HEK293 (cell line): ENCODE results near the gene FDX2.
"Not testable (repeated sequence)": the region's sequence is repeated elsewhere in the genome, so short reads cannot be mapped to it uniquely, and the experiment has no call there.

Source experiments
- CTCF ChIA-PET: fragments of 350-600 bp; formaldehyde crosslinking; extraction: SDS; loops from one replicate; lab custom pipeline; 2021; ENCODE audit warnings: antibody characterized with exemption; lab: Yijun Ruan, JAX
- POLR2A ChIA-PET: fragments of 300-600 bp; formaldehyde crosslinking; extraction: SDS; loops from one replicate; lab custom pipeline; 2020; ENCODE audit warnings: antibody characterized with exemption, inconsistent platforms; lab: Yijun Ruan, JAX
- H3K27ac ChIP-seq: fragments of 200-500 bp; sonication (Bioruptor generic); 2 replicates; pipeline ENCODE4 v1.5.1; 2014; ENCODE audit warnings: low read depth, low read length, control low read depth, inconsistent platforms; ENCODE audit errors: extremely low read depth
- H3K36me3 ChIP-seq, 2 experiments: fragments of 200-500 bp in 1 of 2; sonication (Bioruptor generic) in 1 of 2; 1 replicate in 1 of 2; 2 replicates in 1 of 2; pipeline ENCODE4 v1.5.1; 2014 to 2017; ENCODE audit warnings: inconsistent platforms in 2 of 2, low read length in 2 of 2; ENCODE audit not compliant: control insufficient read depth in 2 of 2, insufficient read depth in 1 of 2
- H3K4me1 ChIP-seq: fragments of 200-500 bp; sonication (Bioruptor generic); 2 replicates; pipeline ENCODE4 v1.5.1; 2014; ENCODE audit warnings: mild to moderate bottlenecking, low read length, inconsistent platforms; ENCODE audit not compliant: control insufficient read depth, insufficient read depth
- H3K4me3 ChIP-seq: 2 replicates; pipeline ENCODE4 v1.5.1; 2011; ENCODE audit warnings: low read depth, mild to moderate bottlenecking, control low read depth, low read length, moderate library complexity
- H3K9me3 ChIP-seq: fragments of 200-500 bp; sonication (Bioruptor generic); 2 replicates; pipeline ENCODE4 v1.5.1; 2014; ENCODE audit warnings: low read depth, low read length, inconsistent platforms; ENCODE audit not compliant: control insufficient read depth, insufficient read depth
- BCL11A ChIP-seq: fragments of 450-650 bp; formaldehyde crosslinking; IDR thresholded peaks from 2 replicates; pipeline ENCODE4 v1.5.1; 2016; ENCODE audit warnings: low read depth, missing biosample characterization, missing genetic modification characterization
- EGR2 ChIP-seq: fragments of 450-650 bp; formaldehyde crosslinking; IDR thresholded peaks from 2 replicates; pipeline ENCODE4 v1.5.1; 2016; ENCODE audit warnings: low read depth, missing biosample characterization, missing genetic modification characterization
- GLIS1 ChIP-seq: fragments of 450-650 bp; formaldehyde crosslinking; IDR thresholded peaks from 2 replicates; pipeline ENCODE4 v1.5.1; 2016; ENCODE audit warnings: missing biosample characterization, missing genetic modification characterization
- GLIS2 ChIP-seq: fragments of 450-650 bp; formaldehyde crosslinking; IDR thresholded peaks from 2 replicates; pipeline ENCODE4 v1.5.1; 2016; ENCODE audit warnings: missing biosample characterization, missing genetic modification characterization
- KLF1 ChIP-seq: fragments of 450-650 bp; formaldehyde crosslinking; IDR thresholded peaks from 2 replicates; pipeline ENCODE4 v1.5.1; 2016; ENCODE audit warnings: missing biosample characterization, missing genetic modification characterization
- OVOL3 ChIP-seq: fragments of 450-650 bp; formaldehyde crosslinking; IDR thresholded peaks from 2 replicates; pipeline ENCODE4 v1.5.1; 2016; ENCODE audit warnings: missing biosample characterization, missing genetic modification characterization
- RBAK ChIP-seq: fragments of 450-650 bp; formaldehyde crosslinking; IDR thresholded peaks from 2 replicates; pipeline ENCODE4 v1.5.1; 2016; ENCODE audit warnings: missing biosample characterization, missing genetic modification characterization
- SETDB1 ChIP-seq: IDR thresholded peaks from one replicate; pipeline ENCODE4 v1.6.1; 2017; ENCODE audit warnings: mild to moderate bottlenecking, low read length, moderate library complexity, mixed read lengths; ENCODE audit not compliant: insufficient read length
- SP3 ChIP-seq: fragments of 450-650 bp; formaldehyde crosslinking; IDR thresholded peaks from 2 replicates; pipeline ENCODE4 v1.5.1; 2016; ENCODE audit warnings: missing biosample characterization, missing genetic modification characterization
- SP7 ChIP-seq: fragments of 450-650 bp; formaldehyde crosslinking; IDR thresholded peaks from 2 replicates; pipeline ENCODE4 v1.5.1; 2016; ENCODE audit warnings: missing biosample characterization, missing genetic modification characterization
- TRIM28 ChIP-seq: IDR thresholded peaks from 2 replicates; pipeline ENCODE4 v1.6.1; 2011; ENCODE audit warnings: low read length, control low read depth, borderline replicate concordance
- ZBTB48 ChIP-seq: fragments of 450-650 bp; formaldehyde crosslinking; IDR thresholded peaks from 2 replicates; pipeline ENCODE4 v1.5.1; 2016; ENCODE audit warnings: missing biosample characterization, missing genetic modification characterization
- ZBTB8A ChIP-seq: fragments of 450-650 bp; formaldehyde crosslinking; IDR thresholded peaks from 2 replicates; pipeline ENCODE4 v1.5.1; 2016; ENCODE audit warnings: missing biosample characterization, missing genetic modification characterization
- ZFHX2 ChIP-seq: fragments of 450-650 bp; formaldehyde crosslinking; conservative IDR thresholded peaks from 2 replicates; pipeline ENCODE4 v1.5.1; 2016; ENCODE audit warnings: missing biosample characterization, missing genetic modification characterization
- ZIC2 ChIP-seq: fragments of 450-650 bp; formaldehyde crosslinking; IDR thresholded peaks from 2 replicates; pipeline ENCODE4 v1.5.1; 2016; ENCODE audit warnings: missing biosample characterization, missing genetic modification characterization
- ZNF223 ChIP-seq: fragments of 450-650 bp; formaldehyde crosslinking; IDR thresholded peaks from 2 replicates; pipeline ENCODE4 v1.5.1; 2016; ENCODE audit warnings: missing biosample characterization, missing genetic modification characterization
- ZNF366 ChIP-seq: fragments of 450-650 bp; formaldehyde crosslinking; conservative IDR thresholded peaks from 2 replicates; pipeline ENCODE4 v1.5.1; 2016; ENCODE audit warnings: missing biosample characterization, missing genetic modification characterization
- ZNF600 ChIP-seq: fragments of 450-650 bp; formaldehyde crosslinking; IDR thresholded peaks from 2 replicates; pipeline ENCODE4 v1.5.1; 2016; ENCODE audit warnings: missing biosample characterization, missing genetic modification characterization
- ZNF624 ChIP-seq: fragments of 450-650 bp; formaldehyde crosslinking; IDR thresholded peaks from 2 replicates; pipeline ENCODE4 v1.5.1; 2017; ENCODE audit warnings: missing biosample characterization, missing genetic modification characterization
- ZNF626 ChIP-seq: fragments of 450-650 bp; sonication (Bioruptor Pico); formaldehyde crosslinking; IDR thresholded peaks from 2 replicates; pipeline ENCODE4 v1.5.1; 2018; ENCODE audit warnings: missing biosample characterization, missing genetic modification characterization, inconsistent platforms
- ZNF660 ChIP-seq: fragments of 450-650 bp; IDR thresholded peaks from 2 replicates; pipeline ENCODE4 v1.5.1; 2018; ENCODE audit warnings: missing biosample characterization, mild to moderate bottlenecking, missing genetic modification characterization
- TF ChIP-seq, protein P1 (sequence below): fragments of 450-650 bp; formaldehyde crosslinking; IDR thresholded peaks from 2 replicates; pipeline ENCODE4 v1.5.1; 2016; ENCODE audit warnings: missing biosample characterization, missing genetic modification characterization
- TF ChIP-seq, protein P2 (sequence below): fragments of 450-650 bp; formaldehyde crosslinking; IDR thresholded peaks from 2 replicates; pipeline ENCODE4 v1.5.1; 2016; ENCODE audit warnings: missing biosample characterization, missing genetic modification characterization
- TF ChIP-seq, protein P3 (sequence below): fragments of 450-650 bp; formaldehyde crosslinking; IDR thresholded peaks from 2 replicates; pipeline ENCODE4 v1.5.1; 2016; ENCODE audit warnings: missing biosample characterization, missing genetic modification characterization

FDX2 gene

DNA sequence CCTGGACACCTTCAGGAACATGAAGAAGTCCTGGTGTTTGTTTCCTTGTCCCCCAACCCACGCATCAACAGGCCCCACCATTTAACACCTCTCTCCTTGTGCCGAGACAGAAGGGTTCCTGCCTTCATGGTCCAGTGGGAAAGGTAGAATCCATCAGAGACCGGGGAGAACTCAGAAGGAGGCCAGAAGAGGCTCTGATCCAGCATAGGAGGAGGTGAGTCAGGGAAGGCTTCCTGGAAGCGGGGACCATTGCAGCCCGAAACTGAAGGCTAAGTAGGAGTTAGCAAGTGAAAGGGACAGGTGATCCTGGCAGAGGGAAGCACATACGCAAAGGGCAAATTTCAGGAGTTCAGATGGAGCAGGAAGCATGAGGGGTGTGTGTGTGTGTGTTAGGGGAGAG is 23.1 kb upstream of the FDX2 start (continued):
- TF ChIP-seq KLF1 (tag by site-specific recombination) (no peak), SETDB1 (no peak), OVOL3 (tag by site-specific recombination) (no peak), RBAK (no peak), ZNF624 (no peak), ZNF366 (tag by site-specific recombination) (no peak)
- TF ChIP-seq, protein P1, sequence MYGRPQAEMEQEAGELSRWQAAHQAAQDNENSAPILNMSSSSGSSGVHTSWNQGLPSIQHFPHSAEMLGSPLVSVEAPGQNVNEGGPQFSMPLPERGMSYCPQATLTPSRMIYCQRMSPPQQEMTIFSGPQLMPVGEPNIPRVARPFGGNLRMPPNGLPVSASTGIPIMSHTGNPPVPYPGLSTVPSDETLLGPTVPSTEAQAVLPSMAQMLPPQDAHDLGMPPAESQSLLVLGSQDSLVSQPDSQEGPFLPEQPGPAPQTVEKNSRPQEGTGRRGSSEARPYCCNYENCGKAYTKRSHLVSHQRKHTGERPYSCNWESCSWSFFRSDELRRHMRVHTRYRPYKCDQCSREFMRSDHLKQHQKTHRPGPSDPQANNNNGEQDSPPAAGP (tag by site-specific recombination), result no peak

DNA sequence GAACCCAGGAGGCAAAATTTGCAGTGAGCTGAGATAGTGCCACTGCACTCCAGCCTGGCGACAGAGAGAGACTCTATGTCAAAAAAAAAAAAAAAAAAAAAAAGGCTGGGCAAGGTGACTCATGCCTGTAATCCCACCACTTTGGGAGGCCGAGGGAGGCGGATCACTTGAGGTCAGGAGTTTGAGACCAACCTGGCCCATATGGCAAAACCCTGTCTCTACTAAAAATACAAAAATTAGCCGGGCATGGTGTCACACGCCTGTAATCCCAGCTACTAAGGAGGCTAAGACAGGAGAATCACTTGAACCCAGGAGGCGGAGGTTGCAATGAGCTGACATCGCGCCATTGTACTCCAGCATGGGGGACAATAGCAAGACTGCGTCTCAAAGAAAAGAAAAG is 20.9 kb upstream of the FDX2 start:
- peak; percentile 56; the same call in 1 of the 2 replicates for TF ChIP-seq SP7
- TF ChIP-seq ZFHX2 (tag by site-specific recombination), result peak; percentile 26; the same call in 1 of the 2 replicates
- TF ChIP-seq GLIS1 (tag by site-specific recombination), result 0 out of 2 replicates have a peak, but pooled peaks have one; percentile 28
- TF ChIP-seq, all 188 proteins: peak for 3; not testable (repeated sequence) for 185
- H3K27ac ChIP-seq, H3K4me1 ChIP-seq, CTCF ChIA-PET, H3K36me3 ChIP-seq, H3K4me3 ChIP-seq, H3K9me3 ChIP-seq: not testable (repeated sequence)
- POLR2A ChIA-PET, result interaction anchor here (0.6 to 1.1 kb wide), 2 partner anchors 13 to 283 kb away, joined by 3 to 8 read pairs; no protein-coding TSS in a partner anchor

DNA sequence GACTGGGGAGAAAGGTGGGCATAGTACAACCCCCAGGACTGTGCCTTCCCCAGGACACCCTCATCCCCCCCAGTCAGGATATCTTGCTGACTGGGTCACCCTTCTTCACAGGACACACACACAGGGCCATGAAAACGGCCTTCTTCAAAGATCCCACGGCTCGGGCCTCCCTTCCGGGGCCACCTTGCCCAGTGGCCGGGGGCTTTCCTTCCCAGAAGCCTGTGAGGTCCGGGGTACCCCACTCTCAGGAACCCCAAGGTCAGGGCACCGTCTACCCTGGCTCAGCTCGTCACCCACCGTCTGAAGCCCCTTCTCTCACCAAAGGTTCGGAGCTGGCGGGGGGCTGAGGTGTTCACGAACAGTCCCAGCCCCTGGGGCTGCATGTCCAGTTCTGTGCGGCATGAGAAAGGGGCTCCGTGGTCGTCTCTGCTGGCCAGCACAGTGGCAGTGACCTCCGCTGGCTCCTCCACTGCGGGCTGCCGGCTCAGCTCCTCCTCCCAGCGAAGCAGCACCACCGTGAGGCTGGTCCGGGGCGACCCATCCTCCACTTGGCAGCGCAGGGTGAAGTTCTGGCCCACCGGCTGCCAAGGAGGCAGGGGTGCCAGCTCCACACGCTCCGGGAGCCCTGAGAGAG is 19.7 kb upstream of the FDX2 start:
- no peaks in the 10 kb centered on the region for H3K9me3 ChIP-seq
- peaks cover 0 to 15% of the 10 kb centered on the region in 2 experiments; a peak in 1 of 3 replicates for H3K36me3 ChIP-seq
- POLR2A ChIA-PET, result interaction anchor here (1.1 to 2.9 kb wide), 5 partner anchors 8 to 76 kb away, joined by 3 to 32 read pairs (median 13); partner anchors contain the start of gene TYK2
- no peak overlapping the region for H3K4me3 ChIP-seq
- H3K27ac ChIP-seq, result no peak overlapping the region
- 0 out of 2 replicates have a peak, but pooled peaks have one; percentile 6 for TF ChIP-seq ZBTB48
- TF ChIP-seq ZNF223 (tag by site-specific recombination), result peak; percentile 92
- no peak for TF ChIP-seq ZNF600 (tag by site-specific recombination)
- TF ChIP-seq, all 188 proteins: peak for 2
- H3K4me1 ChIP-seq, result no peaks in the 10 kb centered on the region
- CTCF ChIA-PET, result interaction anchor here (0.6 to 2.8 kb wide), 4 partner anchors 10 to 165 kb away, joined by 3 to 12 read pairs (median 4); no protein-coding TSS in a partner anchor

DNA sequence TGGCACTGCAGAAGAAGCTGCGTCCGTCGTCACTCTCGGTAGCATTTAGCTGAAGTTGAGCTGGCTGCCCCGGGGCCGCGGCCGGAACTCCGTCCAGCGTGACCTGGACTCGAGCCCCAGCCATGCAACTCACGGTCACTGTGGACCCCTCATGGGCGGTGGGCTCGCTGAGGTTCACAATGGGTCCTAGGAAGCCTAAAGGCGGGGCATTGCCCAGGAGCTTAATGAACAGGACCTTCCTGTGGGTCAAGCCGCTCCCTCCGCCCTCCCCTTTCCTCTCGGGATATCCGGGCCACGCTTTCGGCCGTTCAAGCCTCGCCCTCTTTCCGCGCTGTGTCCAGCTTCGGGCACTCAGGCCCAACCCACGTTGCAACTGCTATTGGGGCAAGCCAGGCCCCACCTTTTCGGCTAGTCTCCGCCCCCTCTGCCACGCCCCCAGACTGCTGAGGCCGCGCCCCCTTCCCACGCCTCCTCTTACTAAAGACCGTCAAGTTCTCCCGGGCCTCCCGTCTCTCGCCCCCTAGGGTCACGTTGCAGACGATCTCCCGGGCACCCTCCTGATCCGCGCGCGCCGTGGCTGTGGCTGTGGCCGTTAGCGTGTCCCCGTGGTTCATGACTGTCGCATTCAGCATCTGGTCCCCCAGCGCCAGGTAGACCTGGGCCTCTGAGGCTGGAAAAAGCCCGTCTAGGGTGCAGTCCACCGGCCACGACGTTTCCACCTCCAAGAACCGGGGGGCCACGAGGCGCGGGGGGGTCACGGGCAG is 19.0 kb upstream of the FDX2 start:
- ChIA-PET CTCF (interaction anchor here (0.6 to 2.8 kb wide), 9 partner anchors 11 to 409 kb away, joined by 3 to 19 read pairs (median 5); no protein-coding TSS in a partner anchor), POLR2A (interaction anchor here (0.6 to 2.9 kb wide), 12 partner anchors 9 to 781 kb away, joined by 3 to 32 read pairs (median 6); partner anchors contain the start of genes FDX2, ICAM5 and TYK2)
- no peaks in the 10 kb centered on the region for H3K9me3 ChIP-seq
- no peaks in the 10 kb centered on the region for H3K4me1 ChIP-seq
- H3K36me3 ChIP-seq, result peaks cover 3 to 22% of the 10 kb centered on the region in 2 experiments; a peak in 2 of 3 replicates
- H3K4me3 ChIP-seq, result peak overlapping the region; percentile 92
- H3K27ac ChIP-seq, result no peak overlapping the region
- TF ChIP-seq ZIC2 (tag by site-specific recombination), result peak; percentile 40; the same call in 1 of the 2 replicates
- peak; percentile 10; the same call in 1 of the 2 replicates for TF ChIP-seq BCL11A (tag by site-specific recombination)
- peak; percentile 82 for TF ChIP-seq GLIS2 (tag by site-specific recombination)
- TF ChIP-seq TRIM28, result no peak
- no peak for TF ChIP-seq ZNF626 (tag by site-specific recombination)
- TF ChIP-seq SP3 (tag by site-specific recombination), result peak; percentile 97
- TF ChIP-seq, protein P2, sequence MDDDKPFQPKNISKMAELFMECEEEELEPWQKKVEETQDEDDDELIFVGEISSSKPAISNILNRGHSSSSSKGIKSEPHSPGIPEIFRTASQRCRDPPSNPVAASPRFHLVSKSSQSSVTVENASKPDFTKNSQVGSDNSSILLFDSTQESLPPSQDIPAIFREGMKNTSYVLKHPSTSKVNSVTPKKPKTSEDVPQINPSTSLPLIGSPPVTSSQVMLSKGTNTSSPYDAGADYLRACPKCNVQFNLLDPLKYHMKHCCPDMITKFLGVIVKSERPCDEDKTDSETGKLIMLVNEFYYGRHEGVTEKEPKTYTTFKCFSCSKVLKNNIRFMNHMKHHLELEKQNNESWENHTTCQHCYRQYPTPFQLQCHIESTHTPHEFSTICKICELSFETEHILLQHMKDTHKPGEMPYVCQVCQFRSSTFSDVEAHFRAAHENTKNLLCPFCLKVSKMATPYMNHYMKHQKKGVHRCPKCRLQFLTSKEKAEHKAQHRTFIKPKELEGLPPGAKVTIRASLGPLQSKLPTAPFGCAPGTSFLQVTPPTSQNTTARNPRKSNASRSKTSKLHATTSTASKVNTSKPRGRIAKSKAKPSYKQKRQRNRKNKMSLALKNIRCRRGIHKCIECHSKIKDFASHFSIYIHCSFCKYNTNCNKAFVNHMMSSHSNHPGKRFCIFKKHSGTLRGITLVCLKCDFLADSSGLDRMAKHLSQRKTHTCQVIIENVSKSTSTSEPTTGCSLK (tag by site-specific recombination), result no peak
- no peak for TF ChIP-seq ZNF660 (tag by site-specific recombination)
- TF ChIP-seq EGR2 (tag by site-specific recombination), result peak; percentile 90
- TF ChIP-seq, protein P3, sequence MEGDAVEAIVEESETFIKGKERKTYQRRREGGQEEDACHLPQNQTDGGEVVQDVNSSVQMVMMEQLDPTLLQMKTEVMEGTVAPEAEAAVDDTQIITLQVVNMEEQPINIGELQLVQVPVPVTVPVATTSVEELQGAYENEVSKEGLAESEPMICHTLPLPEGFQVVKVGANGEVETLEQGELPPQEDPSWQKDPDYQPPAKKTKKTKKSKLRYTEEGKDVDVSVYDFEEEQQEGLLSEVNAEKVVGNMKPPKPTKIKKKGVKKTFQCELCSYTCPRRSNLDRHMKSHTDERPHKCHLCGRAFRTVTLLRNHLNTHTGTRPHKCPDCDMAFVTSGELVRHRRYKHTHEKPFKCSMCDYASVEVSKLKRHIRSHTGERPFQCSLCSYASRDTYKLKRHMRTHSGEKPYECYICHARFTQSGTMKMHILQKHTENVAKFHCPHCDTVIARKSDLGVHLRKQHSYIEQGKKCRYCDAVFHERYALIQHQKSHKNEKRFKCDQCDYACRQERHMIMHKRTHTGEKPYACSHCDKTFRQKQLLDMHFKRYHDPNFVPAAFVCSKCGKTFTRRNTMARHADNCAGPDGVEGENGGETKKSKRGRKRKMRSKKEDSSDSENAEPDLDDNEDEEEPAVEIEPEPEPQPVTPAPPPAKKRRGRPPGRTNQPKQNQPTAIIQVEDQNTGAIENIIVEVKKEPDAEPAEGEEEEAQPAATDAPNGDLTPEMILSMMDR, result peak; percentile 59; the same call in 1 of the 2 replicates
- TF ChIP-seq ZBTB8A (tag by site-specific recombination), result peak; percentile 58
